Liver (tissue), 9 donors: ENCODE data around the gene CLMN. TPM values are rescaled to one million over a fixed set of nuclear protein-coding genes. Genes with fewer than 3 reads are reported as not detected.

Experiments
- DNase-seq: peaks from one replicate; pipeline ENCODE4 v3.0.0-alpha.2; 2017; ENCODE audit warnings: low spot score
- H3K27ac ChIP-seq, 2 donors: one replicate each; pipeline ENCODE4 v1.7.0; 2013; ENCODE audit warnings: inconsistent platforms in 2 of 2, low read length in 2 of 2, control low read depth in 1 of 2, low read depth in 1 of 2, mild to moderate bottlenecking in 1 of 2
- H3K27me3 ChIP-seq, 4 donors: one replicate each; pipeline versions ENCODE4 v1.6.1 to v1.7.0; 2013; ENCODE audit warnings: low read length in 3 of 4, inconsistent platforms in 1 of 4, mild to moderate bottlenecking in 1 of 4, moderate library complexity in 1 of 4; ENCODE audit not compliant: control insufficient read depth in 4 of 4, insufficient read depth in 4 of 4
- H3K36me3 ChIP-seq, 4 donors: one replicate each; pipeline versions ENCODE4 v1.6.1 to v1.7.0; 2013; ENCODE audit warnings: low read length in 3 of 4, mild to moderate bottlenecking in 3 of 4, low read depth in 1 of 4, moderate library complexity in 1 of 4; ENCODE audit not compliant: control insufficient read depth in 4 of 4, insufficient read depth in 3 of 4
- H3K4me1 ChIP-seq, 4 donors: one replicate each; pipeline versions ENCODE4 v1.6.1 to v1.7.0; 2013; ENCODE audit warnings: low read length in 3 of 4, mild to moderate bottlenecking in 3 of 4, moderate library complexity in 1 of 4; ENCODE audit not compliant: control insufficient read depth in 4 of 4, insufficient read depth in 4 of 4
- H3K4me3 ChIP-seq, 3 donors: one replicate each; pipeline versions ENCODE4 v1.6.1 to v1.7.0; 2013; ENCODE audit warnings: low read length in 3 of 3, control low read depth in 1 of 3, low read depth in 1 of 3, mild to moderate bottlenecking in 1 of 3
- H3K9ac ChIP-seq, 2 donors: one replicate each; pipeline ENCODE4 v1.7.0; 2013; ENCODE audit warnings: low read length in 2 of 2, mild to moderate bottlenecking in 2 of 2, moderate library complexity in 2 of 2, control low read depth in 1 of 2, low read depth in 1 of 2
- H3K9me3 ChIP-seq, 4 donors: one replicate each; pipeline versions ENCODE4 v1.6.1 to v1.7.0; 2013; ENCODE audit warnings: low read length in 3 of 4; ENCODE audit not compliant: control insufficient read depth in 4 of 4
- CTCF ChIP-seq: fragments of 150-350 bp; IDR thresholded peaks from 2 replicates; pipeline ENCODE4 v1.5.1; 2017; ENCODE audit warnings: improper control_type of control experiment, low read depth, low read length; ENCODE audit not compliant: missing input control
- EGR1 ChIP-seq, 2 donors: IDR thresholded peaks; 2 replicates each; pipeline ENCODE4 v1.6.1; 2016 to 2018; ENCODE audit warnings: antibody characterized with exemption in 2 of 2, low read depth in 2 of 2
- FOXA1 ChIP-seq: IDR thresholded peaks from 2 replicates; pipeline ENCODE4 v1.6.1; 2016; ENCODE audit warnings: antibody characterized with exemption
- FOXA2 ChIP-seq: IDR thresholded peaks from 2 replicates; pipeline ENCODE4 v1.6.1; 2016; ENCODE audit warnings: antibody characterized with exemption
- GABPA ChIP-seq, 2 donors: IDR thresholded peaks in 1 of 2; conservative IDR thresholded peaks in 1 of 2; 2 replicates each; pipeline ENCODE4 v1.6.1; 2016; ENCODE audit warnings: antibody characterized with exemption in 2 of 2, mild to moderate bottlenecking in 1 of 2, moderate library complexity in 1 of 2
- HNF4A ChIP-seq, 2 donors: conservative IDR thresholded peaks; 2 replicates each; pipeline ENCODE4 v1.6.1; 2016; ENCODE audit warnings: antibody characterized with exemption in 2 of 2, mild to moderate bottlenecking in 2 of 2
- HNF4G ChIP-seq: IDR thresholded peaks from 2 replicates; pipeline ENCODE4 v1.6.1; 2016; ENCODE audit warnings: antibody characterized with exemption
- JUND ChIP-seq, 2 donors: IDR thresholded peaks; 2 replicates each; pipeline ENCODE4 v1.6.1; 2016; ENCODE audit warnings: antibody characterized with exemption in 2 of 2
- NR2F2 ChIP-seq: IDR thresholded peaks from 2 replicates; pipeline ENCODE4 v1.6.1; 2016; ENCODE audit warnings: antibody characterized with exemption
- RAD21 ChIP-seq, 2 donors: IDR thresholded peaks; 2 replicates each; pipeline ENCODE4 v1.6.1; 2016; ENCODE audit warnings: antibody characterized with exemption in 2 of 2, mild to moderate bottlenecking in 2 of 2
- RXRA ChIP-seq, 2 donors: IDR thresholded peaks; 2 replicates each; pipeline ENCODE4 v1.6.1; 2017 to 2018; ENCODE audit warnings: antibody characterized with exemption in 2 of 2, mild to moderate bottlenecking in 1 of 2
- SP1 ChIP-seq: IDR thresholded peaks from 2 replicates; pipeline ENCODE4 v1.6.1; 2018; ENCODE audit warnings: antibody characterized with exemption, mild to moderate bottlenecking
- TAF1 ChIP-seq: conservative IDR thresholded peaks from 2 replicates; pipeline ENCODE4 v1.6.1; 2016; ENCODE audit warnings: antibody characterized with exemption, mild to moderate bottlenecking
- YY1 ChIP-seq: IDR thresholded peaks from 2 replicates; pipeline ENCODE4 v1.6.1; 2016; ENCODE audit warnings: antibody characterized with exemption, mild to moderate bottlenecking
- WGBS: extraction: QIAGEN DNeasy Blood & Tissue Kit; methylation state at CpG from one replicate; pipeline ENCODE4 v1.1.7; 2013; 5-methylcytosine and 5-hydroxymethylcytosine counted together
- polyA plus RNA-seq, 2 donors: library from polyadenylated mRNA; stranded (reverse) in 1 of 2; unstranded in 1 of 2; fragments of 200-250 nt in 1 of 2; fragments of >200 nt in 1 of 2; fragmentation: Nextera tagmentation in 1 of 2; extraction: Ambion mirVana in 1 of 2; gene quantifications; one replicate each; pipeline versions ENCODE4 v1.2.1 to v1.2.3, GENCODE V29; 2013 to 2015
- total RNA-seq, 2 donors: library from RNA; depleted of rRNA; stranded (reverse); fragments of >200 nt; gene quantifications; one replicate each; pipeline ENCODE4 v1.2.3, GENCODE V29; 2014
- TF ChIP-seq, protein P1 (sequence below): IDR thresholded peaks from 2 replicates; pipeline ENCODE4 v1.6.1; 2016; ENCODE audit warnings: antibody characterized with exemption
- TF ChIP-seq, protein P2 (sequence below): IDR thresholded peaks from 2 replicates; pipeline ENCODE4 v1.6.1; 2016; ENCODE audit warnings: antibody characterized with exemption
- TF ChIP-seq, protein P3 (sequence below): IDR thresholded peaks from 2 replicates; pipeline ENCODE4 v1.6.1; 2016; ENCODE audit warnings: antibody characterized with exemption, mild to moderate bottlenecking
- donor health status: healthy.
- donor health status: healthy.
- donor health status: healthy.
- donor health status: healthy.
- donor health status: healthy.

Gene CLMN
- total and polyA plus RNA-seq, 4 donors: 6.0 to 41.1 (median 24.1) TPM

DNA sequence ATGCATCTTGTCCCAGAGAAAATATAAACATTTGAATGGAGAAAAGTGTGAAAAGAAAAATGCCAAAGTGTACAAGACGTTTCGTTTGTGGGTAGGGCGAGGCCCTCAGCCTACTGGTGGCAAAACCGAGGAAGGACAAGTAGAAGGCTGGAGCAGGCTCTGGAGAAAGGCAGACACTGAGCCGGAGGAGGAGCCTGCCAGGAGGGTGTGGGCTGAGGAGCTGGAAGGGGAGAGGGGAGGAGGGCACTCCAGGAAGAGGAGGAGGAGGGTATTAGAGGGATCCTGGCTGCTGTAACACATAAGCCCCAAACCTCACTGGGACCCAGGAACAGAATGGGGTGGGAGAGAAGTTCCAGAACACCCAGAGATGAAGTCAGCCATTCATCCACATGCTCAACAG lies 47.7 kb downstream of the CLMN start:
- DNase-seq: no peak
- Histone ChIP-seq H3K36me3 (no peaks in the 10 kb centered on the region), H3K4me1 (peaks cover 0 to 2% (median 0%) of the 10 kb centered on the region in 4 donors), H3K4me3 (no peak overlapping the region), H3K27me3 (no peaks in the 10 kb centered on the region), H3K9ac (no peak overlapping the region), H3K9me3 (no peaks in the 10 kb centered on the region), H3K27ac (no peak overlapping the region)
- WGBS: 89% methylated on average over 5 of the region's 5 CpGs
- TF ChIP-seq RAD21 (IDR thresholded peaks at IDR 0.05) (no peak), NR2F2 (no peak), JUND (IDR thresholded peaks at IDR 0.05) (no peak), TAF1 (no peak), YY1 (no peak), RXRA (IDR thresholded peaks at IDR 0.05) (no peak), EGR1 (IDR thresholded peaks at IDR 0.05; ENCODE audit: low read depth in 2 of 2) (no peak), HNF4A (conservative IDR thresholded peaks at IDR 0.05) (no peak), SP1 (no peak)
- TF ChIP-seq, protein P1, sequence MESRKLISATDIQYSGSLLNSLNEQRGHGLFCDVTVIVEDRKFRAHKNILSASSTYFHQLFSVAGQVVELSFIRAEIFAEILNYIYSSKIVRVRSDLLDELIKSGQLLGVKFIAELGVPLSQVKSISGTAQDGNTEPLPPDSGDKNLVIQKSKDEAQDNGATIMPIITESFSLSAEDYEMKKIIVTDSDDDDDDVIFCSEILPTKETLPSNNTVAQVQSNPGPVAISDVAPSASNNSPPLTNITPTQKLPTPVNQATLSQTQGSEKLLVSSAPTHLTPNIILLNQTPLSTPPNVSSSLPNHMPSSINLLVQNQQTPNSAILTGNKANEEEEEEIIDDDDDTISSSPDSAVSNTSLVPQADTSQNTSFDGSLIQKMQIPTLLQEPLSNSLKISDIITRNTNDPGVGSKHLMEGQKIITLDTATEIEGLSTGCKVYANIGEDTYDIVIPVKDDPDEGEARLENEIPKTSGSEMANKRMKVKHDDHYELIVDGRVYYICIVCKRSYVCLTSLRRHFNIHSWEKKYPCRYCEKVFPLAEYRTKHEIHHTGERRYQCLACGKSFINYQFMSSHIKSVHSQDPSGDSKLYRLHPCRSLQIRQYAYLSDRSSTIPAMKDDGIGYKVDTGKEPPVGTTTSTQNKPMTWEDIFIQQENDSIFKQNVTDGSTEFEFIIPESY: no peak

GRCh38 chr14:95270203-95270602 lies 49.5 kb downstream of the CLMN start:
- TF ChIP-seq YY1 (no peak), CTCF (no peak), SP1 (no peak), JUND (IDR thresholded peaks at IDR 0.05) (no peak), HNF4A (conservative IDR thresholded peaks at IDR 0.05) (no peak), RXRA (IDR thresholded peaks at IDR 0.05) (no peak), FOXA1 (no peak), FOXA2 (no peak), RAD21 (IDR thresholded peaks at IDR 0.05) (no peak), HNF4G (no peak), NR2F2 (no peak), TAF1 (no peak), GABPA (IDR thresholded peaks at IDR 0.05 in 1 of 2, conservative IDR thresholded peaks at IDR 0.05 in 1 of 2) (no peak), EGR1 (IDR thresholded peaks at IDR 0.05; ENCODE audit: low read depth in 2 of 2) (no peak)
- TF ChIP-seq, protein P2, sequence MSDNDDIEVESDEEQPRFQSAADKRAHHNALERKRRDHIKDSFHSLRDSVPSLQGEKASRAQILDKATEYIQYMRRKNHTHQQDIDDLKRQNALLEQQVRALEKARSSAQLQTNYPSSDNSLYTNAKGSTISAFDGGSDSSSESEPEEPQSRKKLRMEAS: no peak
- TF ChIP-seq, protein P3, sequence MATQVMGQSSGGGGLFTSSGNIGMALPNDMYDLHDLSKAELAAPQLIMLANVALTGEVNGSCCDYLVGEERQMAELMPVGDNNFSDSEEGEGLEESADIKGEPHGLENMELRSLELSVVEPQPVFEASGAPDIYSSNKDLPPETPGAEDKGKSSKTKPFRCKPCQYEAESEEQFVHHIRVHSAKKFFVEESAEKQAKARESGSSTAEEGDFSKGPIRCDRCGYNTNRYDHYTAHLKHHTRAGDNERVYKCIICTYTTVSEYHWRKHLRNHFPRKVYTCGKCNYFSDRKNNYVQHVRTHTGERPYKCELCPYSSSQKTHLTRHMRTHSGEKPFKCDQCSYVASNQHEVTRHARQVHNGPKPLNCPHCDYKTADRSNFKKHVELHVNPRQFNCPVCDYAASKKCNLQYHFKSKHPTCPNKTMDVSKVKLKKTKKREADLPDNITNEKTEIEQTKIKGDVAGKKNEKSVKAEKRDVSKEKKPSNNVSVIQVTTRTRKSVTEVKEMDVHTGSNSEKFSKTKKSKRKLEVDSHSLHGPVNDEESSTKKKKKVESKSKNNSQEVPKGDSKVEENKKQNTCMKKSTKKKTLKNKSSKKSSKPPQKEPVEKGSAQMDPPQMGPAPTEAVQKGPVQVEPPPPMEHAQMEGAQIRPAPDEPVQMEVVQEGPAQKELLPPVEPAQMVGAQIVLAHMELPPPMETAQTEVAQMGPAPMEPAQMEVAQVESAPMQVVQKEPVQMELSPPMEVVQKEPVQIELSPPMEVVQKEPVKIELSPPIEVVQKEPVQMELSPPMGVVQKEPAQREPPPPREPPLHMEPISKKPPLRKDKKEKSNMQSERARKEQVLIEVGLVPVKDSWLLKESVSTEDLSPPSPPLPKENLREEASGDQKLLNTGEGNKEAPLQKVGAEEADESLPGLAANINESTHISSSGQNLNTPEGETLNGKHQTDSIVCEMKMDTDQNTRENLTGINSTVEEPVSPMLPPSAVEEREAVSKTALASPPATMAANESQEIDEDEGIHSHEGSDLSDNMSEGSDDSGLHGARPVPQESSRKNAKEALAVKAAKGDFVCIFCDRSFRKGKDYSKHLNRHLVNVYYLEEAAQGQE: no peak
- TF ChIP-seq, protein P1: no peak
- no peaks in the 10 kb centered on the region for H3K9me3 ChIP-seq
- peaks cover 2 to 8% (median 3%) of the 10 kb centered on the region in 4 donors for H3K4me1 ChIP-seq
- H3K36me3 ChIP-seq: no peaks in the 10 kb centered on the region
- H3K27ac ChIP-seq: no peak overlapping the region
- DNase-seq: no peak
- H3K27me3 ChIP-seq: no peaks in the 10 kb centered on the region
- no peak overlapping the region for H3K9ac ChIP-seq
- WGBS: 90% methylated on average over 2 of the region's 2 CpGs
- no peak overlapping the region for H3K4me3 ChIP-seq
